Measurements from ENCODE around the gene OSBP. TPM values are rescaled to one million over a fixed set of nuclear protein-coding genes. Genes with fewer than 3 reads are reported as not detected.

Gene OSBP
- total RNA-seq, 4 donors from 2014 or later: 37.2 to 71.5 (median 49.6) TPM

DNA sequence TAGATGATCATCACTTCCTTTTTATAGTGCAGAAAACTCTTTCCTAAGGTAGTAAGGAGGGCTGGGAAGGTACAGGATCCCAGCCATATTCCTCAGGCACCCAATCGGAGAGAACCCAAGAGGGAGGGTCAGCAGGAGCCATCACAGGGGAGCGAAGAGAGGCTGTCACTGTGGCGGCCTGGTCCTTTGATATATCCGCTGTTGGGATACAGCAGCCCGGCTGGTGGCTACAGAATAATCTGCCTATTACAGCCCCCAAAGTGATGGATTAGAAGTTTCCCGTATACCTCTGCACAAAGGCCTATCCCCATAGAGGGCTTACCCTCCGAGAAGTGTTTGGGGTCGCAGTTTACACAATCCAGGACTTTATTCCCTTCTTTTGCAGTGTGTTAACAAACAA lies 55.7 kb downstream of the OSBP start:
- Histone ChIP-seq H3K9me3 (no peaks in the 10 kb centered on the region), H3K4me1 (peaks cover 31% of the 10 kb centered on the region), H3K27ac (peak overlapping the region; percentile 87), H3K27me3 (no peaks in the 10 kb centered on the region), H3K36me3 (no peaks in the 10 kb centered on the region), H3K4me3 (peak overlapping the region; percentile 65)
- TF ChIP-seq POLR2AphosphoS5 (IDR thresholded peaks at IDR 0.05) (no peak), EP300 (IDR thresholded peaks at IDR 0.05) (no peak), POLR2A (IDR thresholded peaks at IDR 0.05) (no peak)
- TF ChIP-seq, protein P1, sequence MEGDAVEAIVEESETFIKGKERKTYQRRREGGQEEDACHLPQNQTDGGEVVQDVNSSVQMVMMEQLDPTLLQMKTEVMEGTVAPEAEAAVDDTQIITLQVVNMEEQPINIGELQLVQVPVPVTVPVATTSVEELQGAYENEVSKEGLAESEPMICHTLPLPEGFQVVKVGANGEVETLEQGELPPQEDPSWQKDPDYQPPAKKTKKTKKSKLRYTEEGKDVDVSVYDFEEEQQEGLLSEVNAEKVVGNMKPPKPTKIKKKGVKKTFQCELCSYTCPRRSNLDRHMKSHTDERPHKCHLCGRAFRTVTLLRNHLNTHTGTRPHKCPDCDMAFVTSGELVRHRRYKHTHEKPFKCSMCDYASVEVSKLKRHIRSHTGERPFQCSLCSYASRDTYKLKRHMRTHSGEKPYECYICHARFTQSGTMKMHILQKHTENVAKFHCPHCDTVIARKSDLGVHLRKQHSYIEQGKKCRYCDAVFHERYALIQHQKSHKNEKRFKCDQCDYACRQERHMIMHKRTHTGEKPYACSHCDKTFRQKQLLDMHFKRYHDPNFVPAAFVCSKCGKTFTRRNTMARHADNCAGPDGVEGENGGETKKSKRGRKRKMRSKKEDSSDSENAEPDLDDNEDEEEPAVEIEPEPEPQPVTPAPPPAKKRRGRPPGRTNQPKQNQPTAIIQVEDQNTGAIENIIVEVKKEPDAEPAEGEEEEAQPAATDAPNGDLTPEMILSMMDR (IDR thresholded peaks at IDR 0.05): no peak
- WGBS: 54% methylated on average over 8 of the region's 8 CpGs
- no peak for DNase-seq (ENCODE audit: low spot score in 2 of 2)

DNA sequence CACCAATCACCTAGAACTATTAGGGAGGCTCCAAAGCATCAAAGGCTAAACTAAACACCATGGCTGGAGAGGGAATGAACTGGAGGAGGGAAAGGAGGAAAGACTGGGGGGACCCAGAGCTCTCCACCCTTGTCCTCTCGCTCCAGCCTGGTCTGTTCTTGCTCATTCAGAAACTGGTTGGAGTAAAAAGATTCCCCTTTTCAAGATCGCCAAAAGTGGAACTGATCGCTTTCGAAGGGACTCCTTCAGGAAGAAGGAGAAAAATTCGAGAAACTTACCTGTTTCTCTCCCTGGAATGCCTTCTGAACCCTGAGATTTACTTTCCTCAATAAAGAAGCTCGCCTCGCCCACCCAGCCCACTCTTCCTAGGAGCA lies 57.3 kb downstream of the OSBP start:
- no peak overlapping the region for H3K4me3 ChIP-seq
- H3K36me3 ChIP-seq: no peaks in the 10 kb centered on the region
- no peaks in the 10 kb centered on the region for H3K27me3 ChIP-seq
- H3K9me3 ChIP-seq: no peaks in the 10 kb centered on the region
- peaks cover 31% of the 10 kb centered on the region for H3K4me1 ChIP-seq
- DNase-seq (ENCODE audit: low spot score in 2 of 2): no peak
- 67% methylated on average over 7 of the region's 7 CpGs for WGBS
- TF ChIP-seq, protein P1 (IDR thresholded peaks at IDR 0.05): no peak
- TF ChIP-seq EP300 (IDR thresholded peaks at IDR 0.05) (no peak), POLR2AphosphoS5 (IDR thresholded peaks at IDR 0.05) (no peak), POLR2A (IDR thresholded peaks at IDR 0.05) (no peak)
- H3K27ac ChIP-seq: no peak overlapping the region

DNA sequence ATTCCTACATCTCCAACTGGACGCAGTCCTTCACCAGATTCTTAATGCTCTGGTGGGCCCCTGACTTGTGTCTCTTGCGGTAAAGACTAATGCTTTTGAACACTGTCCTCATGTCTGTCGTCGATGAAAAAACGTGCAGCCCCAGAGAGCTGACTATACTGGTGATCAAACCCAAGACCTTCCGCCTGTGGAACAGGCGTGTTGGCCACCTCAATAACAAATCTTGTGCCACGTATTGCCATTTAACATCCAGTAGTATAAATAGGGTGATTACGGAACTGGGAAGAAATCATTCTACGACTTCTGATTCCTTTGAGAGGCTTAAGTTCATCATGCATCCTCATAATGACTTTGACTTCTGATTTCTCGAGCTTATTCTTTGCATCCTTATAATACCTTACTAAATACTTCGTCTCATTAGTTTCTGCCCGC lies 58.6 kb downstream of the OSBP start:
- DNase-seq (ENCODE audit: low spot score in 2 of 2): no peak
- Histone ChIP-seq H3K4me3 (peak overlapping the region; percentile 38), H3K36me3 (no peaks in the 10 kb centered on the region), H3K4me1 (peaks cover 33% of the 10 kb centered on the region), H3K27ac (peak overlapping the region; percentile 15), H3K9me3 (no peaks in the 10 kb centered on the region), H3K27me3 (no peaks in the 10 kb centered on the region)
- TF ChIP-seq POLR2AphosphoS5 (IDR thresholded peaks at IDR 0.05) (no peak), POLR2A (IDR thresholded peaks at IDR 0.05) (no peak), EP300 (IDR thresholded peaks at IDR 0.05) (no peak)
- TF ChIP-seq, protein P1 (IDR thresholded peaks at IDR 0.05): no peak
- WGBS: 30% methylated on average over 13 of the region's 13 CpGs

DNA sequence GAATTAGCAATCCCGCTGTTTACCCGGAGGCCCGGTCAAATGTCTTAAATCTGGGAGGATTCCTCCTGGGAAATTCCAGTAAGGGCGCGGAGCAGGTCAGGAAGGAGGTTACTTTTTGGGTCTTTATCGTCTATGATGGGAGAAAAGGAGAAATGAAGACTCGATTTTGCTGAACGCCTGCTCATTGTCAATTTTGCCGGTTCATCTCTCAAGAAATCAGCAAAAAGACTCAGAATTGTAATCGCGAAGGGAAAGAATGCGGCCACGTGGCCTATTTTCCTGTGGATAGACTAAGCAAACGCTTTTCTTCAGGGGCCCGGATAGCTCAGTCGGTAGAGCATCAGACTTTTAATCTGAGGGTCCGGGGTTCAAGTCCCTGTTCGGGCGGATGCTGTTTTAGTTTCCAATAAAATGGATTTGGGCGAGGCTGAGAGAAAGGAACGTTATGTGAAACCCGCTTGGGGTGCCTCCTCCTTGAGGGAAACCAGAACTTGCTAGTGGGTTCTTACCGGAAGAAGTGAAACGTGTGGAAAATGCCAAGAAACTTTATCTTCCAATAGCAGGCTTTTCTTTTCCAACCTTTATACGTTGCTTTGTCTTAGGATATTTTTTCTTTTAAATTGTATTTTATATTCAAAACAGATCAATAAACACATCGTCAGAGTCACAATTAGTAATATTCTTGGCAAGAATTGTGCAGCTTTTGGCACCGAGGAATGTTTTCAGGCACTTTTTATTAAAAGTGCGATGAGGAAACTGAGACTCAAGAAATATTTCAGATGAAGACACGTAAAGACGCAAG lies 59.3 kb downstream of the OSBP start:
- Histone ChIP-seq H3K9me3 (no peaks in the 10 kb centered on the region), H3K27ac (peak overlapping the region; percentile 15), H3K4me3 (peak overlapping the region; percentile 38), H3K27me3 (no peaks in the 10 kb centered on the region), H3K36me3 (no peaks in the 10 kb centered on the region), H3K4me1 (peaks cover 31% of the 10 kb centered on the region)
- no peak for DNase-seq (ENCODE audit: low spot score in 2 of 2)
- WGBS: 8% methylated on average over 30 of the region's 30 CpGs
- TF ChIP-seq, protein P1 (IDR thresholded peaks at IDR 0.05): no peak
- TF ChIP-seq POLR2AphosphoS5 (IDR thresholded peaks at IDR 0.05) (no peak), EP300 (IDR thresholded peaks at IDR 0.05) (no peak), POLR2A (IDR thresholded peaks at IDR 0.05) (no peak)

DNA sequence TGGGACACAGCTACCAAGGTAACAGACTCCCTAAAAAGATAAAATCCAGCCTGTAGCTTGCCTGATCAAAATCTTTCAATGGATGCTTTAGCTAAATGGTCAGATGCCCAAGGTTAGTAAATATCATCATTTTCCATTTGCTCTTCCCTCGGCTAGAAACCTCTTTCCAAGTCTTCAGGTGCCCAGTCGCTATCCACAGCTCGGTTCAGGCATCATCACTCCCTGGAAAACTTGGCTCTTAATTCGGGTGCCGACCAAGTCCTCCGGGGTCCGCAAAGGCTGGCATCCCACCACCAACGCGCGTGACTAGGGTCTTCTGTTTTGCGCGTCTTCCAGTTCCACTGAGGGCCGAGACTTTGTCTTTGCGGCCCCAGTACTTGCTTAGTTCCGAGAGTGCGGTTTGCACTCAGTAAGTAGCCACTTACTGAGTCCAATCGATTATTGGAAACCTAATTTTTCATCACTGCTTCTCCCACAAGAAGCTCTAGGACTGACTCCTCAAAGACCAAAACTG lies 59.9 kb downstream of the OSBP start:
- no peak for DNase-seq (ENCODE audit: low spot score in 2 of 2)
- TF ChIP-seq POLR2AphosphoS5 (IDR thresholded peaks at IDR 0.05) (no peak), EP300 (IDR thresholded peaks at IDR 0.05) (no peak), POLR2A (IDR thresholded peaks at IDR 0.05) (no peak)
- TF ChIP-seq, protein P1 (IDR thresholded peaks at IDR 0.05): no peak
- H3K4me3 ChIP-seq: peak overlapping the region; percentile 38
- WGBS: 31% methylated on average over 17 of the region's 17 CpGs
- H3K27me3 ChIP-seq: no peaks in the 10 kb centered on the region
- peaks cover 31% of the 10 kb centered on the region for H3K4me1 ChIP-seq
- H3K9me3 ChIP-seq: no peaks in the 10 kb centered on the region
- H3K36me3 ChIP-seq: no peaks in the 10 kb centered on the region
- H3K27ac ChIP-seq: no peak overlapping the region
